Measurements from ENCODE around the gene C3orf33.

The C3orf33 gene

DNA sequence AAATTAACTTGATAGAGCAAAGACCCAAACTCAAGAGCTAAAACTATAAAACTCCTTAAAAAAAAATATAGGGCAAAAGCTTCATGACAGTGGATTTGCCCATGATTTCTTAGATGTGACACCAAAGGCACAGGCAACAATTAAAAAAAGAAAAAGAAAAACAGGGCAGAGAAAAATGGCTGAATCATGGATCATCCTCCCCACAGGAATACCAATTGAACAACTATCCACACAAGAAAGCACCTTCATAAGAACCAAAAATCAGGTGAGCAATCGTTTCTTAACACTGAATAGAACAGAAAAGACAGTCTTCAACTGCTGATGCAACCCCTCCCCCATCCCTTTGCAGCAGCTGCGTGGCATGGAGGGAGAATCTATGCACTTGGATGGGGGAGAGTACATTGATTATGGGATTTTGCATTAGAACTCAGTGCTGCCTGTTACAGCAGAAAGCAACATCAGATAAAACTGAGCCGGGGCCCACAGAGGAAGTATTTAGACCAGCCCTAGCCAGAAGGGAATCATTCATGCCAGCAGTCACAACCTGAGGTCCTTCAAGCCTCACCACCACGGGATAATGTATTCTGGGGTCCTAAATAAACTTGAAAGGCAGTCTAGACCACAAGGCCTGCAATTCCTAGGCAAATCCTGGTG, 15.7 kb downstream of the C3orf33 start:
- FAIRE-seq (no peak), DNase-seq (ENCODE audit: insufficient read length, low spot score) (no peak)

DNA sequence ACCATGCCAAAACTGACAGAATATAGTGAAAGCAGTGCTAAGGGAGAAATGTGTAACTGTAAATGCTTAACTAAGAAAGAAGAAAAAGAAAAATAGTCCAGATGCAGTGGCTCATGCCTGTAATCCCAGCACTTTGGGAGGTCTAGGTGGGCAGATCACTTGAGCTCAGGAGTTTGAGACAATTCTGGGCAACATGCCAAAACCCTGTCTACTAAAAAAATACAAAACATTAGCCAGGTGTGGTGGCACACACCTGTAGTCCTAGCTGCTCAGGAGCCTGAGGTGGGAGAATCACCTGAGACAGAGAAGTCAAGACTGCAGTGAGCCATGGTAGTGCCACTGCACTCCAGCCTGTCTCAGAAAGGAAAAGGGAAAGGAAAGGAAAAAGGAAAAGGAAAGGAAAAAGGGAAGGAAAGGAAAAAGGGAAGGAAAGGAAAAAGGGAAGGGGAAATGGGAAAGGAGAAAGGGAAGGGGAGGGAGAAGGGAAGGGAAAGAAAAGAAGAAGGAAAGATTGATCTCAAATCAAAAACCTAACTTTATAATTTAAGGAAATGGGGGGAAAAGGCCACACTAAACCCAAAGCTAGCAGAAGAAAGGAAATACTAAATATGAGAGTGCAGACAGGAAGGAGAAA, 20.3 kb downstream of the C3orf33 start:
- no peak for FAIRE-seq

DNA sequence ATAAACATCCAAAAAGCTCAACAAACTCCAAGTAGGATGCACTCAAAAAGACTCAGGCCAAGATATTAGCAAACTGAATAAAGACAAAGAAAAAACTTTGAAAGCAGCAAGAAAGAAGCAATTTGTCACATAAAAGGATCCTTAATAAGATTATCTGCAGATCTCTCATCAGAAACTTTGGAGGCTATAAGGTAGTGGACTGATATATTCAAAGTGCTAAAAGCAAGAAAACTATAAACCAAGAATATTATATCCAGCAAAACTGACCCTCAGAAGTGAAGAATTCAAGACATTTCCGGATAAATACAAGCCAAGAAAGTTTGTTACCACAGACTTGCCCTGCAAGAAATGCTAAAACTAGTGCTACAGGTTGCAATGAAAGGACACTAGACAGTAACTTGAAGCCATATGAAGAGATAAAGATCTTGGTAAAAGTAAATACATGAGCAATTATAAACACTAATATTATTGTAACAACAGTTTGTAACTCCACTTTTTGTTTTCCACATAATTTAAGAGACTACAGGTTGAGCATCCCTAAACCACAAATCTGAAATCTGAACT, 23.6 kb downstream of the C3orf33 start:
- DNase-seq (ENCODE audit: insufficient read length, low spot score) = no peak
- no peak for FAIRE-seq

More for the DNA sequence above, 20.3 kb downstream of the C3orf33 start:
- no peak for DNase-seq (ENCODE audit: insufficient read length, low spot score)

DNA sequence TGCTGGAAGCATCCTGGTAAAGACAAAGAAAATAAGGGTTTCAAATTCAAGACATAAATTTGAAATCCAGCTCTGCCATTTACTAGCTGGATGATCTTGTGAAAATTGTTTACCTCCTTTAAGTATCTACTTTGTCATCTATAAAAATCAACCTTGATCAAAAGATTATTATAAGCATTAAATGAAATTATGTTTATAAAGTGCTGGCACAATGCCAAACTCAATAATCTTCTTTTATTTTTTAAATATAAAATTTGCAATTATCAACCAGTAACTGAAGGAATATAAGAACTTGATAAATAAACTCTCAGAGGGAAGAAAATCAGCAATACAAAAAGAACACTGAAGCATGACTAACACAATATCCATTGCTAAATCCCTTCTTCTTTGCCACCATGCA, 25.8 kb downstream of the C3orf33 start:
- DNase-seq (ENCODE audit: insufficient read length, low spot score) = no peak
- no peak for FAIRE-seq

DNA sequence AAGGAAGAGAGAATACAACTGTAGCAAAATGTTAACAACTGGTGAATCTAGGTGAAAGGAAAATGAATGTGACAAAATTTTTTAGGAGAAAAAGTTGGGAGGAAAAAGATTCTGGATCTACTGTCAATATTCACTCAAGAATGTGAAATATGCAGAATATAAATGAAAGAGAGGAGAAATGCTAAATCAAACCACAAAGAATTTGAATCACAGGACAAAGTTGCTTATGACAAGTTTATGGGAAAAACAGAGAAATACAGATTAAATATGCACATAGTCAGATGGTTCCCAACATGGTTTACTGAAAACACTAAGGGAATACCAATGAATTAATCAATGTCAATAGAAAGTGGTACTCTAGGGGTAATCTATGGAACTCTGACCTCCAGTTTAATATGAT, 27.6 kb downstream of the C3orf33 start:
- FAIRE-seq (no peak), DNase-seq (ENCODE audit: insufficient read length, low spot score) (peak; percentile 25)

DNA sequence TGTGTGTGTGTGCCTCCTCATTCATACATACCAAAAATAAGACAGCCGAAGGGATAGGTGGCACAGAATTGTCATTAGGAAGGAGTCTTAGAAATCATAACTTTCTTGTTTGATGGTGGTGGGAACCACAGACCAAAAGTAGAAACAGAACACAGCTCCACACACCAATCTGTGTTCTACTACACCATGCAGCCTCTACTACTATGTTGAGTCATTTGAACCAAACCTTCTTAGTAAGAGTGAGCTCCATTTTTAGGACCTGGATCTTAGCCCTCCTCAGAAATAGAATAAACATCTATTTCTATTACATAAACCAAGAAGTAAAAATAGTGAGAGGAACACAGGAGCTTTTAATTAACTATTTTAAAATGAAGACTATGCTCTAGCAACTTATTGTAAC, 33.3 kb downstream of the C3orf33 start:
- no peak for FAIRE-seq

DNA sequence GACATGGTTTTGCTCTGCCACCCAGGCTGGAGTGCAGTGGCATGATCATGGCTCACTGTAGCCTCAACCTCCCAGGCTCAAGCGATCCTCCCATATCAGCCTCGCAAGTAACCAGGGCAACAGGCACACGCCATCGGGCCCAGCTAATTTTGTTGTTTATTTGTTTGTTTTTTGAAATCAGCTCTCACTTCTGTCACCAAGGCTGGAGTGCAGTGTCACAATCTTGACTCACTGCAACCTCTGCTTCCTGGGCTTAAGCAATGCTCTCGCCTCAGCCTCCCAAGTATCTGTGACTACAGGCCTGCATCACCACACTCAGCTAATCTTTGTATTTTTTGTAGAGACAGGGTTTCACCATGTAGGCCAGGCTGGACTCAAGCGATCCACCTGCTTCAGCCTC, 35.0 kb downstream of the C3orf33 start:
- no peak for FAIRE-seq
- no peak for DNase-seq (ENCODE audit: insufficient read length, low spot score)

More for the DNA sequence above, 33.3 kb downstream of the C3orf33 start:
- no peak for DNase-seq (ENCODE audit: insufficient read length, low spot score)

DNA sequence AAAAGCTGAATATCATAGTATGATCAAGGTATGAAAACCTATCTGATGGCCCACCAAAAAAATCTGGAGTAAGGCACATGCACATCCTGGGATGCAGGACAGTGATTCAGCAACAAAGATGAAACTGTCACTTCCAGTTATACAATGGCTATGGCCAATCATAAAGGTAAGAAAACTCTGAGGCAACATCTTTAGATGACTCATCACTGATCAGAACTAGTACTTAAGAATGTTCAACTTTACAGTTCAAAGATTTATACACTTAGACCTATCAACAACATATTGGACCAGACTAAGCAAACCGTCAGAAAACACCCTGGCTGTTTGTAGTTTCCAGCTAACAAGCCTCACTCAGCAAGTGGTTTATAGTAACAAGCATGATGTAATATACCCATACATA, 39.9 kb downstream of the C3orf33 start:
- DNase-seq (ENCODE audit: insufficient read length, low spot score) (peak; percentile 7), FAIRE-seq (no peak)

DNA sequence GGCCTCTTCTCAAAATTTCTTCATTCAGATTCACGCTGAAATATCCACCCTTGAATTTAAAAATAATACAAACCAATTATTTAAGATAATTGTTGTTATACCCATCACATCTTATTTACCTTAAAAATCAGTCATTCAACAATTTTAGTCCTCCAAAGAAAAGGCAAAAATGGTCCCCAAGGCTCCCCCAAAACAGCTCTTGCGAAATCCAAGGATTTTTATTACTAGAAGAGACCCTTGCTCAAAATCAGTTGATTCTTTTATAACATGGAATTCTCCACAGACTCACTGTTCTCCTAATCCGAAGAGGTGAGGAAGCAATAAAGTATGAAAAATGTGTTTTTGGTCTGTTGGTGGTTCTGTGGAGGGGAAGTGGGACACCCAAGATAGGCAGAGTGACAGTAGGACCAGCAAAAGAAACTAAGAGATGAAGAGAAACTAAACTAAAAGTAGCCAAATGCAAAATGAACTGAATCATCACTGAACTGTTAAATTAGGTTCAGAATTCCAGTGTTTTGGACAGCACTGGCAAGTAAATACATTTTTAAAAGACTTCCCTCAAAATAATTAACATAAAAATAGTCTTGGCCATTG, 42.1 kb downstream of the C3orf33 start:
- FAIRE-seq (no peak), DNase-seq (ENCODE audit: insufficient read length, low spot score) (no peak)

DNA sequence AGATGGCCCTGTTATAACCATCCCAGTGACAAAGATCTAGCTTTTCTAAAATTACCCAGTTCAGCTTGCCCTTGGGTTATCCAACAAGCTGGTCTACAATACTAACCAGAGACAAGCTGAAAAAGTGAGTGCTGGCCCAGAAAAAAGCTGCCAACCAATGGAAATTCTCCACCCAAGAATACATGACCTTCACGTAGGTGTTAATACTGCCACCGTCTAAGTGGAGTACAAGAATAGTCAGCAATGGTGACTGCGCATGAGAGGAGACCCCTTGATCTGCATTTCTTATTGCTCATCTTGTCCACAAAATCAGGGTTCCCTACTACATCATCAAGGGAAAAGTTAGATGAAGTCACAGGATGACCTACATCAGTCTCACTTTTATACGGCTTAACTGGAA, 45.4 kb downstream of the C3orf33 start:
- DNase-seq (ENCODE audit: insufficient read length, low spot score) (no peak), FAIRE-seq (no peak)

DNA sequence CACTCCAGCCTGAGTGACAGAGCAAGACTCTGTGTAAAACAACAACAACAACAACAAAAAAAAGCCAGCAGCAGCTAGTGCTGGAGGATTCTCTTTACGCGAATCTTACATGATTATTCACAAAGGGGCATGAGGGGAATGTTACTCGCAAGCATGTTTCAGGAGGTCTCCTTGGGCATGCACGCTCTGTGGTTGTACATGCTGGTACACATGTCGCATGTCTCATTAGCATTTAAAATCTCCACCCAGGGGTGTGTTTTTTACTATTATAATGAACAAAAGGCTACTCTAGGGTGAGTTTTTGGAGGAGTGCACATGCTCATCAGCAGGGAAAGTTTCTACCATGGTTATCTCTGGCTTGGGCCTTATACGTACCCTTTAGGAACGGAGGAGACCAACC, 48.5 kb downstream of the C3orf33 start:
- FAIRE-seq (no peak), DNase-seq (ENCODE audit: insufficient read length, low spot score) (no peak)

DNA sequence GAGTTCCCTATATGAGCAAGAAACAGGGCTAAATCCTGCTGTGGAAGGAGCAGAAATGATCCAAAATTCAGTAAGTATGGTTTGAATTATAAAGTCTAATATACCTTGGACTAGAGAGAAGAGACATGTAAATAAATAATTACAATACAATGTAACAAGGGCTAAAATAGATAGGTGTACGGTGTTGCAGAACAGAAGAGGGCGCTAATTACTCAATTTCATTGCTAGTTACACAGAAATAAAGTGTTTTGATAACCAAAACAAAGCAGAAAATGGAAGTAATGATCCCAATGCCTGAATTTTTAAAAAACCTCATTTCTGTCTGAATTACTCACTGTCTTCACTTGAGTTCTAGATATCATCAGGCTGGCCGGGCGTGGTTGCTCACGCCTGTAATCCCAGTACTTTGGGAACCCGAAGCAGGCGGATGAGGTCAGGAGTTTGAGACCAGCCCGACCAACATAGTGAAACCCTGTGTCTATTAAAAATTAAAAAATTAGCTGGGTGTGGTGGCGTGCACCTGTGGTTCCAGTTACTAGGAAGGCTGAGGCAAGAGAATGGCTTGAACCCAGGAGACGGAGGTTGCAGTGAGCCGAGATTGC, 52.9 kb downstream of the C3orf33 start:
- FAIRE-seq (no peak), DNase-seq (ENCODE audit: insufficient read length, low spot score) (peak; percentile 39)

DNA sequence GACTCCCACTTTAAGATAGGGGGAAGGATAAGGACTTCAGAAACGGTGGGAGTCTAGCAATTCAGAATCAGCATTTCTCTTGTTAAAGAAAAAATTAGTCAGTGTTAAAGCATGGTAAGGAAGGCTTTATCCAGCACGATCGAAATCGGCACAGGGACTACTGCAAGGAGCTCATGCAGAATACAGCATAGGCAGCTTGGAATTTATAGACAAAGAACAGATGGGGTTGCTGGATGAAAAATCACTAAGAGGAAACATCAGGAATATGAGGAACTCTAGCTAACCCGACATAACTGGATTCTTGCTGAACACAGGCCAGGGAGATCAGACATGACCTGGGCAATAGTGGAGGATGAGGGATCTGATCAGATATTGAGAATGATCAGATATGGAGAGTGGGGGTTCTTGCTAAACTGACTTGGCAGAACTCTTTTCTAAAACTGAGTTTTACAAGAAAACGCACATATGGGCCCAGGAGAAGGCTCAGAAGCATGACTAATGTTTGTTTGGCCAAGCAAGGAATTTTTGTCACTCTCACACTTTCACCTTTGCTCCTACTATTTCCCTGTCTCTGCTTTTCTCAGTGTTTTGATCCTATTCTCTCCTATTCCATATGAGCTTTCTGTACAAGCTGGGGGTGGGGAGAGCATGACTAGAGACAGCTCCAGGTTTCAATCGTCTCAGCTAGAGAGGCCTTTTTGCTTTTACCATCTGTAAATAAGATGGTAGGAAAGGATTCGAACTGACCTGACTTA, 57.3 kb downstream of the C3orf33 start:
- DNase-seq (ENCODE audit: insufficient read length, low spot score) (no peak), FAIRE-seq (no peak)

DNA sequence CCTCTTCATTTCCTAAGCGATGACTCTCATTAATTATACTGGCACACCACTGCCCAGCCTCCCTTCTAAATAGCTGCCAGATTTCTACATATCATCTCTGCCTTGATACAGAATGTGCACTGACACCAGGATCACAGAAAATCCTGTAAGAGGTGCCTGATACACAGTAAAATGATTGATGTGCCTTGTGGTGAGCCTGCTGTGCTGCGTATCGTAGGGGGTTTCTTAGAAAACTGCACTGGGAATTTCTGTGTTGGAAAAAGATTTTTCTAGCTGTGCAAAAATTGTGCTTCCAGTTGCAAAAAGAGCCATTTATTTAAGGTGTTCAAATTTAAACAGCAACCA, 58.2 kb downstream of the C3orf33 start:
- FAIRE-seq (no peak), DNase-seq (ENCODE audit: insufficient read length, low spot score) (no peak)

DNA sequence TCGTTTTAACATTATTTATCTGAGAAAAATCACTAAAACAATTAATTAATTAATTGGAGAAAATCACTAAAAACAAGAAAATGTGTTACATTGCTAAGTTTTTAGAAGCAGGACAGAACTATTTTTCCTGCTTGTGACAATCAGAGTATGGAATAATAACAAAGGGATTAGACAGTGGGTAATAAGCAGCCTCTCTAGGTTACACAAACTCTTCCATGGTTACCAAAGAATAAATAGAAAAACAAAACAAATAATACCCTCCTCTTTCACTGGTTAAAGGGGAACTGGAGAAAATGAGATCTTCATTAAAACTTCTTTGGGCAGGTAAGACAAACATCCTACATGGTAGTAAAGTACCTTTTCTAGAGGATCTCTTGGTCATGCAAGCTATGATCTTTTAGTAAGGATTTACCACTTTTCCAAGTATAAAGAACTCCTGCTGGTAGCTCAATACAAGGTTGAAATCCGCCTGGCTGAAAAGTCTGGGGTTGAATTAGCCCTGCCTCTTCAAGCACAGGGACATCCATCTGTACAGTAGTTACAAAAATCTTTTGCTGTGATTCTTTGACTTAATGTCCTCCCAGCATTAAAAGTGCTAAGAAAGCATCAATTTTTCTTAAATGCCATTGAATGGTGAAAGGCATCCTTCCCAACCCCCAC, 58.7 kb downstream of the C3orf33 start:
- no peak for DNase-seq (ENCODE audit: insufficient read length, low spot score)
- FAIRE-seq = no peak

DNA sequence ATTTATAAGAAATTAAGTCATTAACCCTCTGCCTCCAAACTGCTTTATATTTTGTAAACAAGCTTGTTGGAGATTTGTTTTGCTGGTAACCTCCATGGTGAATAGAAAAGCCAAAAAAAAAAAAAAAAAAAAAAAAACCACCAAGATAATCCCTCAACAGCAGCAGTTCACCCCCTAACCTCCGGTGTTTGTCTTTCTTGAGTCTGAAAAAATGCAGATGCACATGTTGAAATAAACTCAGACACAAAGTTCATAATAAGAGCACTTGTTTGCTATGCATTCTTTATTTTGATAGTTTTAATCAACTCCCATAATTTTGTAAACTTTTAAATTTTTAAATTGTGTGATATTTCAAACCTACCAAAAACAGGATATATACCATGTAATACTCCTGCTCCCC, 59.4 kb downstream of the C3orf33 start:
- FAIRE-seq (no peak), DNase-seq (ENCODE audit: insufficient read length, low spot score) (no peak)

DNA sequence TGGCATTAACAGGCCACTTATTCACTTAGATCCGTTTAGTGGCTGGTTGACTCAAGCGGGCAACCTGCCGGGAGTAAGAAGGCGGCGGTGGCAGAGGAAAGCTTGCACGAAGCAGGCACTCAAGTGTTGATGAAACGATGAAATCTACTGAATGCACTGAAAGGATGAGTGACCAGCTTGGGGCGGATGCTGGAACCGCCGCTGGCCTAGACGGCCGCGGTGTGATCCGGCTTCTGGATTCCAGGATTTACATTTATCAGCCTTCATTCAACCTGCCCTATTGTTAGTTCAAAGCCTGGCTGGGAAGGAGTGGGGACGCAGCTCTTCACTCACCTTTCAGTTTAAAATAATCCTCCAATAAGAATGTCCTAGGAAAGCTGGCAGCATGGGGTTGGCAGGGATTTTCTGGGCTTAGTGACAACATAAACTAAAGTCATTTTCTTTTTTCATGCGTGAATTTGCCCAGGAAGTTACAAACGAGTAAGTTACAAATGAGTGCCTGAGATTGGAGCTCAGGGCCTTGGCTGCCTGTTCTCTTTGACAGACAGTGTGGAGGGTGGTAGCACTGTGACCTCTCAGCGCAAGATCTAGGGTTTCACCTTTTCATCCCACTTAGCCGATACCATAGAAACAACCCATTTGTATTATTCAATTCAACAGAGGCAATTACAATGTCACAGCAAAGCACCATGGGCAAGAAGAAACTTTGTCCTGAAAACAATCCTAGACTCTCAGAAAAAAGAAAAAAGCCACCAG, 60.1 kb downstream of the C3orf33 start:
- DNase-seq (ENCODE audit: insufficient read length, low spot score) = no peak
- no peak for FAIRE-seq

DNA sequence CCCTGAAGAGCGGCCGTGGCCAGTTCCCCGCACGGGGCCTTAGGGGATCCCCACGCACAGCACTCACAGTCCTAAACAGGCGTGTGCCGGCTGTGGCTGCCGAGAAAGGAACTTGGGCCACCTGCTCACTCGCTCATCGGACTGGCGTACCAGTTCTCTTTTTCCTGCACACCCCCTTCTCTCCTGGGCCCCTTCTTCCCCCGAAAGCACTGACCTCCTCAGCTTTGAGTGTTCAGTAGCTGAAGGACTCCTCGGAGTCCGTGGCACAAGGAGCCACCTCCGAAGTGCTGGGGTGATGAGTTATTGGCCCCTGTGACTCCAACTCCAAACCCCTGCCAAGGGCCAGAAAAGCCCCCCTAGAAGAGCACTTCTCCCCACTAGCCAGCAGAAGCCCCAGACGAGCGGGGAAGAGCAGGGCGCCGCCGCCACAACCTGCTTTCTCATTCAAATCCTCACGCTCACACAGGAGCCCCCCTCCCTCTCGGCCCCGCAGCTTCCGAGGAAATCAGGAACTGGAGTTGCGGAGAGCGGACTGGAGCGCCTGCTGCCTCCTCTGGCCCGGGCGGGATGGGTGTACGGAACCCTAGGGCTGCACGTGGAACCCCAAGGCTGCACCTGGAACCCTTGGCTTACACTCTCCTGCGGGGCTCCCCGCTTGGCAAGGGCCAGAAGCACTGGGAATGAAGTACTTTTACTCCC, 61.3 kb downstream of the C3orf33 start, which contains the start of gene PLCH1:
PLCH1 (minus strand) TSS at position 446 of the 699 bp plus-strand sequence. CDS start 40,847 bp downstream, outside the sequence.
- no peak for FAIRE-seq
- DNase-seq (ENCODE audit: insufficient read length, low spot score) = peak; percentile 63
